WTC11 (cell line): ENCODE results near the gene SPINK13. TPM values are rescaled to one million over a fixed set of nuclear protein-coding genes. Genes with fewer than 3 reads are reported as not detected.

ENCODE experiments used
- ATAC-seq: fragments of 200-7000 bp; cut with Tn5 transposase; 2 replicates; pipeline ENCODE4 v1.10.0; 2021; ENCODE audit warnings: mild to moderate bottlenecking, moderate library complexity
- CTCF ChIA-PET: fragments of 300-600 bp; sonication (Branson Sonifier 250); formaldehyde crosslinking; loops from one replicate; lab custom pipeline; 2021; ENCODE audit warnings: antibody characterized with exemption; lab: Charles Lee
- POLR2A ChIA-PET: fragments of 350-600 bp; sonication (Branson Sonifier 250); formaldehyde crosslinking; loops from one replicate; lab custom pipeline; 2021; ENCODE audit warnings: antibody characterized with exemption; lab: Charles Lee
- DNase-seq: peaks from one replicate; pipeline ENCODE4 v3.0.0; 2021; ENCODE audit warnings: low spot score
- H3K27ac Mint-ChIP-seq: 2 replicates; pipeline ENCODE4 v1.8.0; 2021; ENCODE audit warnings: mixed read lengths
- H3K27me3 Mint-ChIP-seq: 2 replicates; pipeline ENCODE4 v1.8.0; 2021; ENCODE audit warnings: low read depth, mild to moderate bottlenecking, moderate library complexity, mixed read lengths
- H3K36me3 Mint-ChIP-seq: 2 replicates; pipeline ENCODE4 v1.8.0; 2021; ENCODE audit warnings: mixed read lengths
- H3K4me1 Mint-ChIP-seq: 2 replicates; pipeline ENCODE4 v1.8.0; 2022; ENCODE audit warnings: mixed read lengths
- H3K4me3 Mint-ChIP-seq: 2 replicates; pipeline ENCODE4 v1.8.0; 2021; ENCODE audit warnings: mild to moderate bottlenecking, moderate library complexity, mixed read lengths
- H3K9me3 Mint-ChIP-seq: 2 replicates; pipeline ENCODE4 v1.8.0; 2021; ENCODE audit warnings: mixed read lengths
- AR ChIP-seq: fragments of 250-450 bp; sonication (Bioruptor Pico); IDR thresholded peaks from 2 replicates; pipeline ENCODE4 v1.9.0; 2021; ENCODE audit warnings: mild to moderate bottlenecking
- ATF2 ChIP-seq: sonication (generic); formaldehyde crosslinking; IDR thresholded peaks from 2 replicates; pipeline ENCODE4 v1.8.1; 2022; ENCODE audit warnings: low read depth, missing genetic modification reagents, borderline replicate concordance
- CBFB ChIP-seq: sonication (generic); formaldehyde crosslinking; IDR thresholded peaks from 2 replicates; pipeline ENCODE4 v1.8.1; 2022; ENCODE audit warnings: mild to moderate bottlenecking, low read depth, missing genetic modification reagents
- E2F1 ChIP-seq: sonication (generic); formaldehyde crosslinking; IDR thresholded peaks from 2 replicates; pipeline ENCODE4 v1.8.0; 2022; ENCODE audit warnings: mild to moderate bottlenecking, missing genetic modification reagents
- EMX1 ChIP-seq: fragments of 250-450 bp; sonication (Bioruptor Pico); IDR thresholded peaks from 2 replicates; pipeline ENCODE4 v1.8.0; 2021; ENCODE audit warnings: mild to moderate bottlenecking
- ESRRA ChIP-seq: sonication (generic); formaldehyde crosslinking; IDR thresholded peaks from 2 replicates; pipeline ENCODE4 v1.8.1; 2022; ENCODE audit warnings: mild to moderate bottlenecking, missing genetic modification reagents, borderline replicate concordance
- GTF2I ChIP-seq: fragments of 250-450 bp; sonication (Bioruptor Pico); conservative IDR thresholded peaks from 2 replicates; pipeline ENCODE4 v1.4.0; 2021; ENCODE audit warnings: mild to moderate bottlenecking
- JUN ChIP-seq: sonication (generic); formaldehyde crosslinking; IDR thresholded peaks from 2 replicates; pipeline ENCODE4 v1.8.0; 2023; ENCODE audit warnings: mild to moderate bottlenecking, missing genetic modification reagents
- MAX ChIP-seq: sonication (generic); formaldehyde crosslinking; IDR thresholded peaks from 2 replicates; pipeline ENCODE4 v1.8.0; 2022; ENCODE audit warnings: mild to moderate bottlenecking, missing genetic modification reagents
- MXD4 ChIP-seq: fragments of 250-450 bp; sonication (Bioruptor Pico); IDR thresholded peaks from 2 replicates; pipeline ENCODE4 v1.8.0; 2021; ENCODE audit warnings: mild to moderate bottlenecking, moderate library complexity, borderline replicate concordance
- NFATC4 ChIP-seq: fragments of 250-450 bp; sonication (Bioruptor Pico); IDR thresholded peaks from 2 replicates; pipeline ENCODE4 v1.9.0; 2021; ENCODE audit warnings: mild to moderate bottlenecking
- OVOL2 ChIP-seq: fragments of 250-450 bp; sonication (Bioruptor Pico); IDR thresholded peaks from 2 replicates; pipeline ENCODE4 v1.9.0; 2021; ENCODE audit warnings: mild to moderate bottlenecking, borderline replicate concordance
- STAT6 ChIP-seq: sonication (generic); formaldehyde crosslinking; conservative IDR thresholded peaks from 2 replicates; pipeline ENCODE4 v1.8.1; 2023; ENCODE audit warnings: mild to moderate bottlenecking, low read depth, missing genetic modification reagents, moderate library complexity
- USF1 ChIP-seq: sonication (generic); formaldehyde crosslinking; IDR thresholded peaks from 2 replicates; pipeline ENCODE4 v1.8.0; 2022; ENCODE audit warnings: mild to moderate bottlenecking, missing genetic modification reagents
- ZNF396 ChIP-seq: fragments of 250-450 bp; sonication (Bioruptor Pico); IDR thresholded peaks from 2 replicates; pipeline ENCODE4 v1.8.0; 2021; ENCODE audit warnings: mild to moderate bottlenecking, moderate library complexity, borderline replicate concordance
- ZNF423 ChIP-seq: fragments of 250-450 bp; sonication (Bioruptor Pico); IDR thresholded peaks from 2 replicates; pipeline ENCODE4 v2.1.2; 2022; ENCODE audit warnings: mild to moderate bottlenecking, moderate library complexity
- ZNF425 ChIP-seq: fragments of 250-450 bp; sonication (Bioruptor Pico); conservative IDR thresholded peaks from 2 replicates; pipeline ENCODE4 v1.9.0; 2021; ENCODE audit warnings: mild to moderate bottlenecking
- ZNF532 ChIP-seq: fragments of 250-450 bp; sonication (Bioruptor Pico); IDR thresholded peaks from 2 replicates; pipeline ENCODE4 v1.9.0; 2021; ENCODE audit warnings: mild to moderate bottlenecking, borderline replicate concordance
- total RNA-seq: library from RNA; stranded (reverse); gene quantifications from 3 replicates; pipeline ENCODE4 v1.2.3, GENCODE V29; 2021

SPINK13 gene
- total RNA-seq, 1 experiment from 2014 or later = 0.17 TPM

- TF ChIP-seq ZNF425 (CRISPR knock-in tag) (no peak), STAT6 (CRISPR knock-in tag) (no peak), EMX1 (no peak), ZNF532 (CRISPR knock-in tag) (no peak), GTF2I (no peak)
Measured at GRCh38 chr5:148290271-148291195, 21.9 kb downstream of the SPINK13 start (continued).

- DNase-seq (no peak), ATAC-seq (peak; percentile 80)
- Mint-ChIP-seq H3K27me3 (no peaks in the 10 kb centered on the region), H3K36me3 (no peaks in the 10 kb centered on the region), H3K4me3 (no peak overlapping the region), H3K4me1 (no peaks in the 10 kb centered on the region), H3K27ac (no peak overlapping the region), H3K9me3 (no peaks in the 10 kb centered on the region)
- TF ChIP-seq E2F1 (CRISPR knock-in tag) (no peak), AR (CRISPR knock-in tag) (no peak), USF1 (no peak), ATF2 (no peak), OVOL2 (no peak), ZNF423 (CRISPR knock-in tag) (no peak), ZNF396 (no peak), MAX (CRISPR knock-in tag) (no peak), NFATC4 (CRISPR knock-in tag) (no peak), JUN (no peak), ESRRA (no peak), CBFB (CRISPR knock-in tag) (no peak), MXD4 (no peak)
- ChIA-PET POLR2A (no interaction called here), CTCF (interaction anchor here (0.5 to 1.7 kb wide), 8 partner anchors 9 to 177 kb away, joined by 3 to 7 read pairs (median 3); partner anchors contain the start of gene SPINK7)
Measured at GRCh38 chr5:148297731-148298130, 29.1 kb downstream of the SPINK13 start.
